Globus pallidus (tissue), 1 donor: ENCODE data around the gene SLC31A1.
A peak's percentile ranks its signal among the peaks of the same experiment; 100 is the strongest.

Experiments
- DNase-seq: peaks from one replicate; pipeline ENCODE4 v3.0.0-alpha.2; 2015; ENCODE audit warnings: low spot score

Gene SLC31A1

GRCh38 chr9:113307396-113307975 lies 86.1 kb downstream of the SLC31A1 start:
- no peak for DNase-seq

- peak; percentile 47 for DNase-seq
These were observed 88.0 kb downstream of the SLC31A1 start for GRCh38 chr9:113309204-113309813.

DNA sequence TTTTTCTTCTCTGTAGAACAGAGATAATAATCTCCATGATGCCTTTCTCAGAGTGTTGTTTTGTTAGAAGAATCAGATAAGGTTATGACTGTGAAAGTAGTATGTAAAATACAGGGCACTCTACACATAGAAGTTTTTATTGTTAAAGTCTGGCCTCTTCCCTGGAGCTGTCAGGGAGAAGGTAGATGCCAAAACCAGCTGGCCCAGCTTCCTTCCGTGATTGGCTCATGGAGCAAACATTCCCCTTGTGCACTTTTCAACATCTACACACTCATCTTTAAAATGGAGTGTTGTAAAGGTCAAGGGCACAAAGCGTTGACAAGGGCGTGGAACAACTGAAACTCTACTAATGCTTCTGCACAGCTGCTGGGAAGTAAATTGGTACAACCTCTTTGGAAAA lies 89.2 kb downstream of the SLC31A1 start:
- DNase-seq: no peak

DNA sequence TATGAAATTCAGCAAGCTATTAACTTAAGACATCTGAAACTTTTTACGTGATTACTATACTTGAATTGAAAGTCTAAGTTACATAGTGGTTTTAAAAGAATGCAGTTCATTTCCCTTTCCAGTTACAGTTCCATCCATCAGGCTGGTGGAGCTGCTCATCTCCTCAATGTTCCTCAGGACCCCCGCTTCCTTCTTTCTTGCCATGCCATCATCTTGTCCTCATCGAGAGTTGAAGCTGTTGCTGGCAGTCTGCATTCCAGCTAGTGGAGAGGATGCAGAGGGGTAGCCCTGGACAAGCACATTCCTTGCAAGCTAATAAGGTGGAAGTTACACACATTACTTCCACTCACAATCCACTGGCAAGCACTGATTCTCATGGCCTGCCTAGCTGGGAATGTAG lies 90.6 kb downstream of the SLC31A1 start:
- DNase-seq: no peak

DNA sequence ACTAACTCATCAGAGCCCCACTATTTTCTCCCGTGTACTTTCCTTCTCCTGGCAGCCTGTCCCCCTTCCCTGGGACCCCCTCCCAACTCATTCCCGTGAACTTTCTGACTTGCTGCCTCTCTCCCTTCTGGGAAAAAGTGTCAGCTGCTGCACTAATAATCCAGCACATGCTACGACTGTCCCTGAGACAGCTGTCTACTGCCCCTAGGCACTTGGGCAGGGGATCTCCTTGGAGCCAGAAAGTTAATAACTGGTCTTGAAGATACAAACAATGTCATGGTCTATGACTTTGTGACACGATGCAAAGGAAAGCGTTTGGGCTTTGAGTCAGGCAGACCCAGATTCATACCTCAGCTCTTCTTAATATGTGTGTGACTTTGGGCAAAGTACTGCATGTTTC lies 91.9 kb downstream of the SLC31A1 start:
- no peak for DNase-seq
